22Rv1 (cell line): ENCODE measurements around the gene LCE1B.

ENCODE experiments used
- CTCF ChIP-seq: fragments of 450-650 bp; IDR thresholded peaks from 2 replicates; pipeline ENCODE4 v1.5.1; 2017; ENCODE audit warnings: mild to moderate bottlenecking
- ZFX ChIP-seq: fragments of 450-650 bp; IDR thresholded peaks from 2 replicates; pipeline ENCODE4 v1.6.1; 2017; ENCODE audit warnings: antibody characterized with exemption, borderline replicate concordance

DNA sequence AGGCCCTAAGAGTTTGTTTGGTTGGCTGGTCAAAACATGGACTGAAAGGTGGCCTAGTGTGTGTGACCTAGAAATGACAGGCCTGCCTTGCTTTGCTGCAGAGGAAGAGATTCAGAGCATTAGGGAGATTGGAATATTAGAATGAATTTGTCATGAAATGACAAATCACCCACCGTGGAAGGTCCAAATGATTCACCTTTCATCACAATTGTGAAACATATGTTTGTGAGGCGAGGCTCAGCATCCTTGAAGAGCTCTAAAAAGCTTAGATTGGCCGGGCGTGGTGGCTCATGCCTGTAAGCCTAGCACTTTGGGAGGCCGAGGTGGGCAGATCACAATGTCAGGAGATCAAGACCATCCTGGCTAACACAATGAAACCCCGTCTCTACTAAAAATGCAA, 5.5 kb downstream of the LCE1B start:
- TF ChIP-seq CTCF (no peak), ZFX (no peak)
